NCI-H510A (cell line): ENCODE data around the gene CKS1B.

Source experiments
- DNase-seq: peaks from one replicate; lab custom pipeline; 2025; lab: John Stamatoyannopoulos, UW

The CKS1B gene

DNA sequence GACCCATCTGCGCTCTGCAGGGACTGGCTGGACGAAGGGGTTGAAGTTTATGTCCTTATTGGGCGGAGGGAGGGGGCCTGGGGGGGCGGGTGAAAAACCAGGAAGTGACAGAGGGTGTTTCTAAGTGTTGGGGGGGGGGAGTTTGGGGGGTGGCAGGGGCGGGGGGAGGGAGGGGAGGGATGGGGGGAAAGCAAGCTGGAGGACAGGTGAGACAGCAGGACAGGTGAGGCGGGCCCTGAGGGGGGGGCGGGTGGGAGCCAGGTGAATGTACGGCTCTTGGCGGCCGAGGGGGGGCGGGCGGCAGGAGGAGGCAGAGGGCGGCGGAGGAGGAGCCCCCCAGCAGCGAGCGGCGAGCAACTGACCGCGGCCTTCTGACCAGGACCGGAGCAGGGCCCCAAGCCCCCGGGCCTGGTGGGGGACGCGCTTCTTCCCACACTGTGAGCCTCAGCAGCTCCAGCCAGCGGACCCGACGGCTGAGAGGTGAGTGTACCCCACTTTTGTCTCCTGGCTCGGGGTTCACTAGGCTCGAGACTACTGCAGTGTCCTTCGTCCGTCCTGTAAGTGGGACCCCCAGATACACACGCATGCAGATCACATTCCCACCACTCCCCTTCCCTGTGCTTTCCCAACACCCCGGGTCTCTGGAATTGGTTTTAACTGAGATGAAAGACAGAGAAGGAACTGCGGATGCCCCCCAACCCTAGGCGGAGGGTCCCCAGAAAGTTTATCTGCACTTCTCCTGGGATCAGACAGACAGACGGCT lies 28.2 kb downstream of the CKS1B start, which contains the start of gene ZBTB7B:
Gene ZBTB7B, plus strand, starts transcription at position 339 of the 763 bp plus-strand sequence. CDS start 11,859 bp downstream, outside the sequence.
- DNase-seq = no peak

DNA sequence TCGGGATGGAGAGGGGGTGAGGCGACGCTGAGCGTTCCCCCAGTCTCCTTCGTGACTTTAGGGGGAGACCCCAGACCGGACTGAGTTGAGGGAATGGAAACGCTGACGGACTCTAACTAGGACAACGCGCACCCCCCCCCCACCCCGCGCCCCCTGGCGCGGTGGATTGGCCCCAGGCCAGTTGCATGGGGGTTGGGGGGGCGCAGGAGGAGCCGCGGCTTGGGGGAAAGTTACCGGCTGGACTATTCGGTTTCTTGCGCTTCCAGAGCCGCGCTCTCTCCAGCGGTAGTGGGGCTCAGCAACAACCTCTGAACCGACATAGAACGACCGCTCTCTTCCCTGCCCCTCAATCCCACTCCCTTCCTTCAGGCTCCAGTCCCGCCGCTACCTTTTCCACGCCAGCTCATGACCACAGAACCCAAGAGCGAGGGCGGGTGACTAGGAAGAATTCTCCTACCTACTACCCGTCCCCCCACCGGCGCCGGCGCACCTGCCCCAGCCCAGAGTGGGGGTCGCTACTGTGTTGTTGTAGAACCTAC lies 28.8 kb downstream of the CKS1B start:
- no peak for DNase-seq

DNA sequence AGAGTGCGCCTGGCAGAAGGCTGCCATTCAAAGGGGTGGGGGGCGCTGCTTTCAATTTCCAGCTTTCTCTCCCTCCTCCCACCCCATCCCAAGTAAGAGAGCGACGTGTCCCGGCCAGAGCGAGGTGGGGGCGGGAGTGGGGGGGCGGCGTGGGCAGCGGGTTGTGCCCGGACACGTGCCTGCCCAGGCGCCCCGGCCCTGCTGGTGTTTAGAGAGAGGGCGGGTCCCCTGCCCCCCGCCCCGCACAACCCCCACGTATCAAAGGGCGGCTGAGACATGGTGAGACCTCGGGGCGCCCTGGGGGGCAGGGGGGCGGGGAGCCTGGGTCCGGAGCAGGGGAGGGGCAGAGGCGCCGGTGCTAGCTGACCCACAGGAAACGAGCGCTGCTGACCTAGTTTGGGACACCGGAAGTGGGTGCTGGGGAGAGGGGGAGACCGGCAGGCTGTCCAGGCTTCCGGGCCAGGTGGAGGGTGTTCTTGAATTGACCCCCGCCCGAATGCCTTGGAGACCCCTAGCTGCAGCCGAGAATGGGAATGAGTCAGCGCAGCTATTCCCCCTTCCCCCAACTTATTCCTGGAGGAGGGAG lies 29.4 kb downstream of the CKS1B start:
- no peak for DNase-seq

DNA sequence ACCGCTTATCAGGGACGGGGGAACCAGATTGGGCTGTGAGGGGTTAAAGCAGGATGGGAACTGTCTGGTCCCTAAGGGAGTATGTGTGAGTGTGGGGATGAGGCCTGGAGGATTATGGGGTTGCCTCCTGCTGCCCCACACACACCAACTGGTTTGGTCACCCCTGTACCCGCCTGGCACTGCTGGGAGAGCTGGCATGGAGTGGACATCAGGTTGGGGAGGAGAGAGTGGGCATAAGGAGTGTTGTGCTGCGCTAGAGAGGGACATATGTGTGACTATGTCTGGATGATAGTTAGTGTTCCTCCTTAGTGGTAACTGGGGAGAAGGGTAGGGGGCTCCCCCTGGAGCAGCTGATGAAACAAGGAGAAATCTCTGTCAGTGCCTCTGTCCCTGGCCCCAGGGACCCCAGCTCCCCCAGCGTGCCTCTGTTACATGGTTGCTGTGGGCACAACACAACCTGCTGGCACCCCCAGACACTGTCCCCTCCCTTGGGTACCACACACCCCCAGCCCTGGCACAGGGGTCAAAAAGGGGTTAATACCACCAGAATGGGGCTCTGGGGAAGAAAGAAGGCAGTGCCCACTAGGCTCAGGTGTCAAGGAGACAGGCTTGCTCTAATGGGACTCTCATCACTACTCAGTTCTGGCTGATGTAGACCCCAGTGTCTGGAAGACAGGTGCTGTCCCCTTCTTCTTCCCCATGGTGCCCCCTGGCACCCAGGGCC lies 30.0 kb downstream of the CKS1B start:
- DNase-seq = no peak

DNA sequence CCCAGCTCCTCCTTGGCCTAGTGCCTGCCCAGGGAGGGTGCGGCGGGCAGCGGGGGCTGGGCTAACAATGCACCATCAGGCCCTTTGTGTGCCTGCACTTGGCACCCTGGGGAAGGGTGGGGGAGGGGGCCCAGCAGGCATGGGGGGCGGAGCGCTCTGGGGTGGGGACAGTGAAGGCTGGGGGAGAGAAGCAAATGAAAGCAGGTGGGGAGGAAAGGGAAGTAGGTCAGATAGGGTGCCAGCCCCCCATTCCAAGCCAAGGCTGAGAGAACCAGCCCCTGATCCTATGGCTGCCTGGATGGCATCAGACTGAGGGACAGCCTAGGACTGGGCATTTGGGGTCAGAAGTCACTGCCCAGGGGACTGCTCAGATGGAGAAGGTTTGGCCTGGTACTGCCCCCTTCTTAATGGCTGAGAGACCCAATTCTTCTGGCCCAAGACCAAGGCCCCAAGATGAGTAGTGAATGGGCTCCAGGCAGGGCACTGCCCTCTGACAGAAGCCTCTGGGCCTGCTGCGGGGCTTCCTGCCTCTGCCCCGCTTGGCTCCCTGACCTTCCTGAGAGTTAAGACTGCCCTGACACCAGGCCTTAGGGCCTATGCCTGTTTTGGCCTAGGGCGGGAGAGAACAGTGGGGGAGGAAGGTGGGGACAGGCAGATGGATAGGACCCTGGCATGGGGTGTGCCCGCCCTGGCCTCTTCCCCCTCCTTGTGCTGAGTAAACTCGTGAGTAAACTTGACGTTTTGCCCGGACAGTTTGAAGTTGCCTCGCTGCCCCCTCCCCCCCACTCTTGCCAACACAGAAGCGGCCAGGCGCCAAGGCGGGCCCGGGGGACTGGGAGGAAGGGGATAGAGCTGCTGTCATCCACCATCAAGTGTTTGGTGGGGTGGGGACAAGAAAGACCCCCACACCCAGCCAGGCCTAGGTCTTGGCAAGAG lies 30.9 kb downstream of the CKS1B start:
- DNase-seq = no peak

DNA sequence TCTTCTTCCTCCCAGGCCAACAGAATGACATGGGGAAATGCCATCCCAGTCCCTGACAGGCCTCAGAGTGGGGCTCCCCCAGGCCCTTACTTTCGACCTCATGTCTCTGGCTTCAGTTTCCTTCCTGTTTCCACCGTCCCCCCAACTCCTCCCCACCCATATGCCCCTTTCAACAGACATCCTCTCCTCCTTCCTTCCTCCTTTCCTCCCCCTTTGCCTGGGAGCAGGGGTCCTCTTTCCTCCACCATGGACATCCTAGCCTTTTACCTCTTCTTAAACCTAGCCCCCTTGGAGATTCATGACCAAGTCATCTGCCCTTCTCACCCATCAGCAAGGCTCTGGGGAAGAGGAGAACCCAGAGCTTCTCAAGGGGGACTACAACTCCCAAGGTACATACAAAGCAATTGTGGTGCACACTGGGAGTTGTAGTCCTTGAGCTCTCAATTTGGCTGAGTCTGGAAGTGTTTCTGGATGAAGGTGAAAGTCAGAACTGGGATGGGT lies 32.2 kb downstream of the CKS1B start:
- no peak for DNase-seq

DNA sequence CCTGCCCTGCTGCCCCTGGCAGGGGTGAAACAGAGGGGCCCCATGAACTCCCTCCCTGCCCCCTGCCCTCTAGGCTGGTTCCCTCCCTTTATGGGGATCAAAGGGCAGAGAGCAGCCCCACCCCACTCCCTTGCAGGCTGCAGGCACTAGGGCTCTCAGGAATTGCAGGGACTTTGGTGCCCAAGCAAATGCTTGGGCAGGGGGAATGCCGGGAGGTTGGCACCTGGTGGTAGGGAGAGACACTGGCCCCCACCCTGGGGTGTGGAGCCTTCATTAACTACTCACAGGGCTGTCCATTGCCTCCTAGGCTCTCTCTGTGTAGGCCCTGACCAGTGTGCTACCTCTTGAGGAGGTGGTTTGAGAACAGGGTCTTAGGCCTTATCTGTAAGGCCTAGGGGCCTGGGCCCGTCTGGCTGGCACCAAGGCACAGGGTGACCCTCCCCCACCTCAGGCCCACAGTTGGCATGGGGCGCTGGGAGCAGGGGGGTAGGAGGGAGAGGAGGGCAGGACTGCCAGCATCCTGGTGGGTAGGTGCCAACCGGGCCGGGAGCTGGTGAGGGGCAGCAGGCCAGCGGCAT lies 32.9 kb downstream of the CKS1B start:
- no peak for DNase-seq

DNA sequence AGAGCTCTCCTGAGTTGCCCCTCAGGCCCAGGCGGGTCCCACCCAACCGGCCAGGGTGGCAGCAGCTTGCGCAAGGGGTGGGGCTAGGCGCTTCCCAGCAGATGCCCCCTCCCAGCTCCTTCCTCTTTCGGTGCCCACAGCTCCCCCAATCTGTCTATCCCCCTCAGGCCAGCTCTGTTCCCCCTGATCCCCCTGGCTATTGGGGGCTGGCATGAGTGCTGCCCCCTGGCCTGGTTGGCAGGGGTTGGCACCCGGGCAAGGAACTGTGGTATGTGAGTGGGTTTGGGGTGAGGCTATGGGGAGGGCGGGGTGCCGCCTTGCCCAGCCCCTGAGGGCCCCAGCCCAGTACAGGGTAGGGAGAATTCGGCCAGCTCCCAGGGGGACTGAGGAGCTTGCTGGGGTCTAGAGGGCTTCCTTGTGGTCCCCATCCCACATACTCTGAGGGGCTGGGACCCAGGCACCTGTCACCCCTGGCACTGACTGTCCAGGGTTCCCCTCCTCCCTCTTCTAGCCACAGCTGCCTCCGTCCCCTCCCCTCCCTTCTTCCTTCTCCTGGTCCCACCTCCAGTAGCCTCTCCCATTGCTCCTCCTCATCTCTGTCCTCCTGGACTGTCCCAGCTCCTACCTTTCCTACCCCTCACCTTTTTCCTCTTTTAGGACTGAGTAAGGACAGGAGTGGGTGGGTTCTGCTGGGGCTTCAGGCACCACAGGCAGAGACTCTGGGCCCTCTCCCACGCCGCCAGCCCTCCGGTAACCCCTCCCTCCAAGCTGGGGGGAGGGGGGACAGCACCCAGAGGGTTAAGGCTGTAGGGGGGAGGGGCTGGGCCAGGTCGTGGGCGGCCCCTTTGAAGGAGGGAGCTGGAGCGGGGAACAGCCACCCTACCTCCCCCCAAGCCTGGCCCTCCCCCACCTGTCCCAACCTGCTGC lies 33.8 kb downstream of the CKS1B start:
- DNase-seq = no peak

DNA sequence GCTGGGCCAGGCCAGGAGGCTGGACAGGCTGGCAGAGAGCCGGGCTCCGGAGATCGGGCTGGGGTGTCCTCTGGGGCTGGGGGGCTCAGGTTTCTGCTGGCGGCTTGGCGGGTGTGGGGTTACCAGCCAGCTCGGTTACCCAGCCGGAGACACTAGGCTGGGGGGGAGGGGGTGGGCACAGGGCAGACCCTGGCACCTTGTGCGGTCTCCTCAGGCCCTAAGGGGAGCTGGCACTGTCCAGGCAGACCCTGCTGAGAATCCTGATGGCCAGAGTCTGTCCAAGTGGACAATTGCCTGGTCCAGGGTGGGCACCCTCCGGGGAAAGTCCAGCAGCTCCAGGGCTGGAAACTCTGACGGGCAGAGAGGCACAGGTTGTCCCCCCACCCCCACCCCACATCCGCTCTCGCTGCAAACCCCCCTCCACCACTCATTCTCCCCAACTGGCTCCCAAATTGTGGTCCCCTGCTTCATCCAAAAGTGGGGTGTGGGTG lies 34.8 kb downstream of the CKS1B start:
- no peak for DNase-seq

DNA sequence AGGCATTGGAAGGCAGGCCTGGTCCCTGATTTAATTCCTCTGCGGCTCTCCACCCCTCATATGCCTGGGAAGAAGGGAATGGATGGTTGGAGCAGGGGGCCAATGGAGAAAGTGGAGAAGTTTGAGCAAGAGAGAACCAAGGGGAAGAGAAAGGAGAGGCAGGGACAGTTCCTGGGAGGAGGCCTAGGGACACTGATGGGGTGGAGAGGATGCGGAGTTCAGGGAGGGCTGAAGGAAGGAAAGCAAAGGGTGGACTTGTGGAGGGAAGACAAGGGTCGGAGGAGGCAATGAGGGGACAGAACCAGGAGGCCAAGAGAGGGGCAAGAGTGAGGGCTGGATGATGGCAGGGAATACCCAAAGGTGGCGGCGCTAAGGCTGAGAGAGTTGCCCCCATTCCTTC lies 35.3 kb downstream of the CKS1B start:
- no peak for DNase-seq

DNA sequence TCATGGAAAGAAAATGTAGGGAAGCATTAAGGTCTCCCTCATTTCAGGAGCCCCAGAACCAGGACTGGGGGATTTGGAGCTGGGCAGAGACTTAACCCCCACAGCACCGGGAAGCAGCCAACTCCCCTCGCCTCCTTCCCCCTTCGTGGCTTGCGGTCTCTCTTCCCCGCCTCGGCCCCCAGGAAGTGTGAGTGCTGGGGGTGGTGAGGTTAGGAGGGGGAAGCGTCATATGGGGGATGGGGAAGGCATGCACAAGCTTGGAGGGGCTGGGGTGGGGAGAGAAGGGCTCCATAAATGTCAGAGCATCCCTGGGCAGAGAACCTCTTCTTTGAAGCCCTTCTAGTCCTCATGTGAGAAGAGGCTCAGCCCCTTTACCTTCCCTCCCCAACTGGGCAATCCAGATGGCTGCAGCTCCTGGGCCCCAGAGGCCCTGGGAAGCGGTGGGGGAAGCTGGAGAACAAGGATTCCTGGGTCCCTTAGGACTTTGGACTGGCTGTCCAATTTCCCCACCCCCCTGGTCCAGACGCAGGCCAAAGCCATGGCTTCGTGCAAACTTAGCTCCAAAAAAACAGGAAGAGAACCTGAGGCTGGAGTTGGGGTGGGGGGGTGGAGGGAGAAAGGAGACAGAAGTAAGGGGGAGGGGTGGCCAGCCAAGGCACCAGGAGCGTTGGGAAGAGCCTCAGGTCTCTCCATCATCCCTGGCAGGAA lies 35.9 kb downstream of the CKS1B start:
- no peak for DNase-seq

DNA sequence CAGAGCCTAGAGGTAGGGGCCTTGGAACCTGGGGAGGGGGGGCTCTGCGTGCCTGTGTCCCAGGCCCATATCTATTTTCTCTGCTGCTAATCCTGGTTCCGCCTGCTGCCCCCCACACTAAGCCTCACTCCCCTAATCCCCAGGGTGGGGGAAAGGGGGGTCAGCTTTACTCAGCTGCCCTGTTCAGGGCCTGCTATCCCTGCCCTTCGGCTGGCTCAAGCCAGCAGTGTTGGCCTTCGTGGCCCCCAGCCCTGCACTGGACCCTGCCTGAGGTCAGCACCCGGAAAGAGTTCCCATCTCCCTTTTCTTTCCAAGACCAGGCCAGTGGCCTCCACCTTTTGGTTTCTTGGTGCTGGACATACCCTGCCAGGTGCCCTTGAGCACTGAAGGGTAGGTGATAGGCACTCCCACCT lies 36.5 kb downstream of the CKS1B start:
- no peak for DNase-seq

DNA sequence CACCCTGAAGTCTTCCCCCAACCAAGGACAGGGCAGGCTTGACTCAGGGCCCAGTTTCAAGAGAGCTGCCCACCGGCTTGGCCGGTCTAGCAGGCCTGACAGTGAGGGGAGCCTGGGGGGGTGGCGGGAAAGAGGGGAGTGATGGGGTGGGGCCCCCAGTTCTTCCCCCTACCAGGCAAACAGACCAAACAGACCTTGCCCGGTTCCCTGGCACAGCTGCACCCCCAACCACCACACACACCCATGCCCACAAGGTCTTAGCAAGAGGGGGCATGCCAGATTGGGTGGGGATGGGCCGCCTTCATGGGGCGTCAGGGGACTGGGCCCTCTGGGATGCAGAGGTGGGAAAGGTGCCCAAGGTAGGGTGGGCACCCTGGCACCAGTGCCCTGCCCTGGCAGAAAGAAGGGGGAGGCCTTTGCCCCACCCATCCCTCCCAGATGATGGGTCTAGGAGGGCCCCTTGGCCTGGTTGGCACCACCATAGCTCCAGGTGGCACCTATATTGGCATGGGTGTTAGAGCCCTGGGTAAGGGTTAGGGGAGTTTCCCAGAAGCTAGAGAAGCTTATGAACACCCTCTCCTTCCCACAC lies 37.0 kb downstream of the CKS1B start:
- DNase-seq = no peak

DNA sequence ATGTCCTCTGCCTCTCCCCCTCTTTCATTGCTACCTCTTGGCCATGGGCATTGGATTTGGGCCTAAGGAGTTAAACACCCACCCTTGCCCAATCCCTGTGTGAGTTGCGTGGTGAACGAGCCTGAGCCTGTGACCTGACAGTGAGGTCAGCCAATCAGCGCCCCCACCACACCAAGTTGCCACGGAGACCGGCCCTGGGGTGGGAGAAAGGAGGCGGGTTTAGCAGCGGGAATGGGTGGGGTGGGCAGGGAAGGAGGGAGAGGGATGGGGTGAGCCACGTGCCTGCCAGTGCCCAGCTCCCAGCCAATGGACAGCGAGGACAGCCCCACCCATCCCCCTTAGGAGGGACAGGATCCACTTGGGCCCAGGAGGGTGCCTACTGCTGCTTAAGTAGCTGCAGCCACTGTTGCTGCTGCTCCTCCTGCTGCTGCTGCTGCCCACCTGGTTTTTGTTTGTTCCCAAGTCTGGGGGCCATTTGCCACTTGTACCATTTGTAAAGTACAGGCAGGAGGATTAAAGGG lies 37.6 kb downstream of the CKS1B start:
- DNase-seq = peak; percentile 93

DNA sequence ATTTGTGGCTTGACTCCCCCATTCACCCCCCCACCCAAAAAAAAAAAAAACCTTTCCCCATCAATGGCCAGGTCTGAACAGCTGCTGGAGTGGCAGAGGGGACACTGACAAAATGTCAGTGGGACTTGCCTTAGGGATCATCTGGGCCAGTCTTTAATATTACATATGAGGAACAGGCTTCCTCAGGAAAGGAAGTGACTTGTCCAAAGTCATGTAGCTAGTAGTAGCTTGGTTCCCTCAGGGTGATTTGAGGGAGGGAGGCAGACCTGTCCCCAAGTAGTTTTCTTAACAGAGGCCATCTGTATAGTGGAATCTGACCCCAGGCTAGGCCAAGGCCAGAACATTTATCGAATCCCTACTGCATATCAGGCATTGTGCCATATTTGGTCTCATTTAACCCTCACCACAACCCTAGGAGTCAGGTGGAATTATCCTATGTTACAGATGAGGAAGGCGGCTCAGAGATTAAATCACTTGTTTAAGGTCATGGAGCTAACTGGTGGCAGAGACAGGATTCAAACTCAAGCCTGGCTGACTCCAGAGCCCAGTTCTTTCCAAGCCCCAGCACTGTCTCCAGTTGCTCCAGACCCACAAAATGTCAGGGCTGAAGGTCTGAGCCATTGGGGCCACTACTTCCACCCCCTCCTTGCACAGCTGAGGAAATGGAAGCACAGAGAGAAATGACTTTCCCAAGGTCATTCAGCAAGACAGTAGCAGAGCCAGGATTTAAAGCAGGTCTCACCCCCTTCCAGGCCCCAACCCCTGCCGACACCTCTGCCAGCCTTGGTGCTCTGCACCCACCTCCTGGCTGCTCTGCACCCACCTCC lies 38.5 kb downstream of the CKS1B start:
- DNase-seq = no peak

DNA sequence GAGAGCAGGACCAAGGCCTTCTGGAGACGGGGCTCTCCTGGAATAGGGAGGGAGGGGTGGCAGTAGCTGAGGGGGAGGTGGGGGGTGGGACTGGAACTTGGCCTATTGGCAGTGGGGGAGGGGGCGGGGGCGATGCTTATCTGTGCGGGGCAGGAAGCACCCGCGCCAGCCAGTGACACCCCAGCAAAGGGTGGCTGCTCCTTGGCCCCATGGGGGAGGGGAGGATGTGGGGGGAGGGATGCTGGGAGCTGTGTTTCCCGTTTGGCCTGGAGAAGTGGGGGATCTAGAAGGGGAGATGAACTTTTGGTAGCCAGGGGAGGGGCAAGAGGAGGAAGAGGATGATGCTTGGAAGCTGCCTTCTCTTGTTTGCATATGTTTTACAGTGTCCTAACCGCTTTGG lies 39.2 kb downstream of the CKS1B start:
- DNase-seq = no peak

DNA sequence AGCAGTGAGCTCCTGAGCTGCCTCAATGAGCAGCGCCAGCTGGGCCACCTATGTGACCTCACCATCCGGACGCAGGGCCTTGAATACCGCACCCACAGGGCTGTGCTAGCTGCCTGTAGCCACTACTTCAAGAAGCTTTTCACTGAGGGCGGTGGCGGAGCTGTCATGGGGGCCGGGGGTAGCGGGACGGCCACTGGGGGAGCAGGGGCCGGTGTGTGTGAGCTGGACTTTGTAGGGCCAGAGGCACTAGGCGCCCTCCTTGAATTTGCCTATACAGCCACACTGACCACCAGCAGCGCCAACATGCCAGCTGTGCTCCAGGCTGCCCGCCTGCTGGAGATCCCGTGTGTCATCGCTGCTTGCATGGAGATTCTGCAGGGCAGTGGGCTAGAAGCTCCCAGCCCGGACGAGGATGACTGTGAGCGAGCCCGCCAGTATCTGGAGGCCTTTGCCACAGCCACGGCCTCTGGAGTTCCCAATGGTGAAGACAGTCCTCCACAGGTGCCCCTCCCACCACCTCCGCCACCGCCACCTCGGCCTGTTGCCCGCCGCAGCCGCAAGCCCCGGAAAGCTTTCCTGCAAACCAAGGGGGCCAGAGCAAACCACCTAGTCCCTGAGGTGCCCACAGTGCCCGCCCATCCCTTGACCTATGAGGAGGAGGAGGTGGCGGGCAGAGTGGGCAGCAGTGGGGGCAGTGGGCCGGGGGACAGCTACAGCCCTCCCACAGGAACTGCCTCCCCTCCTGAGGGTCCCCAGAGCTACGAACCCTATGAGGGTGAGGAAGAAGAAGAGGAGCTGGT lies 40.4 kb downstream of the CKS1B start:
- DNase-seq = no peak
